Suprapubic skin (tissue), 4 donors: ENCODE results near the gene LRP1B. TPM values are rescaled to one million over a fixed set of nuclear protein-coding genes. Genes with fewer than 3 reads are reported as not detected.

Experiments used
- DNase-seq, 2 donors: peaks; one replicate each; pipeline ENCODE4 v3.0.0-alpha.2; 2019; ENCODE audit warnings: low spot score in 2 of 2
- H3K27ac ChIP-seq: fragments of 200-600 bp; sonication (generic); one replicate; pipeline ENCODE4 v1.5.1; 2019
- H3K27me3 ChIP-seq: fragments of 200-600 bp; sonication (generic); one replicate; pipeline ENCODE4 v1.5.1; 2019
- H3K36me3 ChIP-seq: fragments of 200-600 bp; sonication (generic); one replicate; pipeline ENCODE4 v1.5.1; 2019
- H3K4me1 ChIP-seq: fragments of 200-600 bp; sonication (generic); one replicate; pipeline ENCODE4 v1.5.1; 2019
- H3K4me3 ChIP-seq: fragments of 200-600 bp; sonication (generic); one replicate; pipeline ENCODE4 v1.5.1; 2019; ENCODE audit warnings: mild to moderate bottlenecking
- H3K9me3 ChIP-seq: fragments of 200-600 bp; sonication (generic); one replicate; pipeline ENCODE4 v1.5.1; 2019
- CTCF ChIP-seq, 2 donors: fragments of 200-600 bp in 1 of 2; fragments of 450-650 bp in 1 of 2; sonication (generic) in 1 of 2; IDR thresholded peaks; one replicate each; pipeline ENCODE4 v1.5.1; 2016 to 2019; ENCODE audit warnings: antibody characterized with exemption in 2 of 2, mild to moderate bottlenecking in 1 of 2, moderate library complexity in 1 of 2
- EP300 ChIP-seq: sonication (generic); formaldehyde crosslinking; IDR thresholded peaks from one replicate; pipeline ENCODE4 v1.6.1; 2017; ENCODE audit warnings: antibody characterized with exemption
- POLR2A ChIP-seq, 2 donors: fragments of 450-650 bp; IDR thresholded peaks; one replicate each; pipeline ENCODE4 v1.6.1; 2017; ENCODE audit warnings: antibody characterized with exemption in 2 of 2, mild to moderate bottlenecking in 2 of 2, moderate library complexity in 2 of 2
- POLR2AphosphoS5 ChIP-seq, 3 donors: sonication (generic); formaldehyde crosslinking; IDR thresholded peaks; one replicate each; pipeline ENCODE4 v1.6.1; 2017; ENCODE audit warnings: antibody characterized with exemption in 3 of 3
- WGBS: methylation state at CpG from one replicate; pipeline ENCODE4 v1.1.5; 2018; 5-methylcytosine and 5-hydroxymethylcytosine counted together
- total RNA-seq, 4 donors: library from RNA; depleted of rRNA; stranded (reverse); fragments of >200 nt; gene quantifications; one replicate each; pipeline ENCODE4 v1.1.0, GENCODE V29; 2016

Gene LRP1B
- total RNA-seq, 4 donors from 2014 or later = 0.11 to 2.7 (median 1.3) TPM

- no peaks in the 10 kb centered on the region for H3K9me3 ChIP-seq
- H3K4me3 ChIP-seq = no peak overlapping the region
- H3K27ac ChIP-seq = no peak overlapping the region
- H3K4me1 ChIP-seq = no peaks in the 10 kb centered on the region
- no peaks in the 10 kb centered on the region for H3K36me3 ChIP-seq
- TF ChIP-seq POLR2A (IDR thresholded peaks at IDR 0.05) (no peak), EP300 (no peak), CTCF (IDR thresholded peaks at IDR 0.05) (no peak), POLR2AphosphoS5 (IDR thresholded peaks at IDR 0.05) (no peak)
- 46% methylated on average over 4 of the region's 4 CpGs for whole genome bisulfite sequencing
- no peaks in the 10 kb centered on the region for H3K27me3 ChIP-seq
- no peak for DNase-seq
These were observed 1747.0 kb downstream of the LRP1B start for GRCh38 chr2:140383781-140384180.

- no peaks in the 10 kb centered on the region for H3K36me3 ChIP-seq
- no peak overlapping the region for H3K4me3 ChIP-seq
- H3K9me3 ChIP-seq = no peaks in the 10 kb centered on the region
- no peak overlapping the region for H3K27ac ChIP-seq
- DNase-seq = no peak
- H3K4me1 ChIP-seq = no peaks in the 10 kb centered on the region
- WGBS = 93% methylated on average over 5 of the region's 5 CpGs
- H3K27me3 ChIP-seq = no peaks in the 10 kb centered on the region
- no peak for TF ChIP-seq EP300
- TF ChIP-seq POLR2A (IDR thresholded peaks at IDR 0.05) = no peak
- no peak for TF ChIP-seq POLR2AphosphoS5 (IDR thresholded peaks at IDR 0.05)
- TF ChIP-seq CTCF (IDR thresholded peaks at IDR 0.05) = no peak
These were observed 1754.1 kb downstream of the LRP1B start for GRCh38 chr2:140376686-140377085.

GRCh38 chr2:140363131-140363530, 1767.7 kb downstream of the LRP1B start:
- no peak overlapping the region for H3K27ac ChIP-seq
- TF ChIP-seq POLR2AphosphoS5 (IDR thresholded peaks at IDR 0.05) (no peak), EP300 (no peak)
- no peaks in the 10 kb centered on the region for H3K4me1 ChIP-seq
- 83% methylated on average over 1 of the region's 1 CpG for WGBS
- H3K4me3 ChIP-seq = no peak overlapping the region
- no peaks in the 10 kb centered on the region for H3K27me3 ChIP-seq
- no peaks in the 10 kb centered on the region for H3K9me3 ChIP-seq
- H3K36me3 ChIP-seq = no peaks in the 10 kb centered on the region
- no peak for DNase-seq

GRCh38 chr2:140362361-140362760, 1768.5 kb downstream of the LRP1B start:
- no peak overlapping the region for H3K4me3 ChIP-seq
- H3K27ac ChIP-seq = no peak overlapping the region
- no peak for TF ChIP-seq POLR2AphosphoS5 (IDR thresholded peaks at IDR 0.05)
- TF ChIP-seq POLR2A (IDR thresholded peaks at IDR 0.05) = no peak
- TF ChIP-seq CTCF (IDR thresholded peaks at IDR 0.05) = no peak
- no peak for TF ChIP-seq EP300
- H3K9me3 ChIP-seq = no peaks in the 10 kb centered on the region
- WGBS = 92% methylated on average over 1 of the region's 1 CpG
- no peak for DNase-seq
- no peaks in the 10 kb centered on the region for H3K4me1 ChIP-seq
- H3K36me3 ChIP-seq = no peaks in the 10 kb centered on the region
- no peaks in the 10 kb centered on the region for H3K27me3 ChIP-seq

GRCh38 chr2:140359056-140359771, 1771.6 kb downstream of the LRP1B start:
- Histone ChIP-seq H3K4me3 (no peak overlapping the region), H3K27me3 (no peaks in the 10 kb centered on the region), H3K9me3 (no peaks in the 10 kb centered on the region), H3K4me1 (no peaks in the 10 kb centered on the region), H3K36me3 (no peaks in the 10 kb centered on the region), H3K27ac (no peak overlapping the region)
- no peak for DNase-seq
- TF ChIP-seq POLR2AphosphoS5 (IDR thresholded peaks at IDR 0.05) (no peak), CTCF (IDR thresholded peaks at IDR 0.05) (no peak), EP300 (no peak), POLR2A (IDR thresholded peaks at IDR 0.05) (no peak)
- 69% methylated on average over 2 of the region's 2 CpGs for WGBS

- H3K4me1 ChIP-seq = no peaks in the 10 kb centered on the region
- no peak for TF ChIP-seq POLR2AphosphoS5 (IDR thresholded peaks at IDR 0.05)
- no peak for TF ChIP-seq EP300
- TF ChIP-seq CTCF (IDR thresholded peaks at IDR 0.05) = no peak
- no peak for TF ChIP-seq POLR2A (IDR thresholded peaks at IDR 0.05)
- 94% methylated on average over 1 of the region's 1 CpG for WGBS
These were observed 1774.1 kb downstream of the LRP1B start for GRCh38 chr2:140356697-140357096.

More at GRCh38 chr2:140356697-140357096, 1774.1 kb downstream of the LRP1B start:
- no peaks in the 10 kb centered on the region for H3K36me3 ChIP-seq
- no peak overlapping the region for H3K27ac ChIP-seq
- no peaks in the 10 kb centered on the region for H3K27me3 ChIP-seq
- H3K4me3 ChIP-seq = no peak overlapping the region
- H3K9me3 ChIP-seq = no peaks in the 10 kb centered on the region
- DNase-seq = no peak
